Testis (tissue), 3 donors: ENCODE data around the gene DACT1. TPM values are rescaled to one million over a fixed set of nuclear protein-coding genes. Genes with fewer than 3 reads are reported as not detected.

Experiments
- DNase-seq: peaks from one replicate; pipeline ENCODE4 v3.0.0-alpha.2; 2019
- H3K27ac ChIP-seq, 2 donors: fragments of 200-600 bp; sonication (generic); one replicate each; pipeline ENCODE4 v1.5.1; 2019
- H3K27me3 ChIP-seq: fragments of 200-600 bp; sonication (generic); one replicate; pipeline ENCODE4 v1.5.1; 2019
- H3K36me3 ChIP-seq: fragments of 200-600 bp; sonication (generic); one replicate; pipeline ENCODE4 v1.5.1; 2017; ENCODE audit warnings: low read depth; ENCODE audit errors: missing control alignments
- H3K4me1 ChIP-seq: fragments of 200-600 bp; sonication (generic); one replicate; pipeline ENCODE4 v1.5.1; 2019
- H3K4me3 ChIP-seq, 2 donors: fragments of 200-600 bp; sonication (generic); one replicate each; pipeline ENCODE4 v1.5.1; 2017 to 2019
- H3K9me3 ChIP-seq: fragments of 200-600 bp; sonication (generic); one replicate; pipeline ENCODE4 v1.5.1; 2017
- CTCF ChIP-seq, 3 experiments: fragments of 450-650 bp in 2 of 3; fragments of 200-600 bp in 1 of 3; sonication (generic) in 1 of 3; IDR thresholded peaks; one replicate each; pipeline ENCODE4 v1.5.1; 2016 to 2019; ENCODE audit warnings: antibody characterized with exemption in 3 of 3, mild to moderate bottlenecking in 2 of 3, moderate library complexity in 1 of 3
- POLR2A ChIP-seq: fragments of 450-650 bp; IDR thresholded peaks from one replicate; pipeline ENCODE4 v1.6.1; 2017; ENCODE audit warnings: antibody characterized with exemption, mild to moderate bottlenecking, moderate library complexity
- WGBS, 2 donors: methylation state at CpG; one replicate each; pipeline ENCODE4 v1.1.5; 2018; 5-methylcytosine and 5-hydroxymethylcytosine counted together
- intact Hi-C: fragments of 100-400 bp; cut with DNase I; formaldehyde crosslinking; loops from one replicate; pipeline ENCODE4 v1.15.1; 2023; ENCODE audit warnings: low total_unique reads
- polyA plus RNA-seq: library from polyadenylated mRNA; stranded (reverse); fragments of 350-450 nt; fragmentation: Illumina TruSeq; extraction: RNeasy Lipid Tissue Mini Kit (QIAGEN cat#74804); gene quantifications from one replicate; pipeline ENCODE4 v1.2.3, GENCODE V29; 2014; ENCODE audit warnings: low read depth, low replicate concordance; ENCODE audit not compliant: insufficient read depth
- total RNA-seq, 2 donors: library from RNA; depleted of rRNA; stranded (reverse); fragments of >200 nt; gene quantifications; one replicate each; pipeline ENCODE4 v1.2.3, GENCODE V29; 2016

DACT1 gene
- total and polyA plus RNA-seq, 3 donors from 2014 or later, result 21.7 to 25.0 (median 24.0) TPM

GRCh38 chr14:58645641-58646040 lies 7.9 kb downstream of the DACT1 start:
- Histone ChIP-seq H3K9me3 (no peaks in the 10 kb centered on the region), H3K27ac (peak overlapping the region; percentile 9 to 14), H3K36me3 (no peaks in the 10 kb centered on the region), H3K27me3 (no peaks in the 10 kb centered on the region), H3K4me3 (peak overlapping the region; percentile 44 to 57), H3K4me1 (peaks cover 5% of the 10 kb centered on the region)
- TF ChIP-seq POLR2A, result no peak
- no peak for TF ChIP-seq CTCF (IDR thresholded peaks at IDR 0.05)
- DNase-seq, result peak; percentile 32
- intact Hi-C loops, result no loop called here
- 73 to 88% methylated on average over 18 to 20 of the region's 20 CpGs for WGBS, 2 donors

- H3K27me3 ChIP-seq, result no peaks in the 10 kb centered on the region
- peak; percentile 75 for DNase-seq
- intact Hi-C loops, result no loop called here
- no peaks in the 10 kb centered on the region for H3K36me3 ChIP-seq
- TF ChIP-seq CTCF (IDR thresholded peaks at IDR 0.05) (no peak), POLR2A (no peak)
- H3K4me3 ChIP-seq, result peak overlapping the region; percentile 44 to 57
- H3K9me3 ChIP-seq, result no peaks in the 10 kb centered on the region
- no peaks in the 10 kb centered on the region for H3K4me1 ChIP-seq
- WGBS, 2 donors, result 78 to 88% methylated on average over 12 to 34 of the region's 34 CpGs
- H3K27ac ChIP-seq, result peak overlapping the region; percentile 9 to 14
These were observed 8.7 kb downstream of the DACT1 start for GRCh38 chr14:58646479-58646878.

GRCh38 chr14:58647777-58648176 lies 10.0 kb downstream of the DACT1 start:
- H3K4me3 ChIP-seq, result no peak overlapping the region
- intact Hi-C loops, result no loop called here

GRCh38 chr14:58650857-58651256 lies 13.1 kb downstream of the DACT1 start:
- DNase-seq, result no peak
- H3K27me3 ChIP-seq, result no peaks in the 10 kb centered on the region
- H3K9me3 ChIP-seq, result no peaks in the 10 kb centered on the region
- no peak overlapping the region for H3K4me3 ChIP-seq
- intact Hi-C loops, result no loop called here
- H3K4me1 ChIP-seq, result no peaks in the 10 kb centered on the region
- WGBS, 2 donors, result 87 to 88% methylated on average over 2 of the region's 2 CpGs
- TF ChIP-seq POLR2A (no peak), CTCF (IDR thresholded peaks at IDR 0.05) (no peak)
- H3K27ac ChIP-seq, result no peak overlapping the region
- H3K36me3 ChIP-seq, result no peaks in the 10 kb centered on the region

More at GRCh38 chr14:58647777-58648176, 10.0 kb downstream of the DACT1 start:
- WGBS, 2 donors, result 56 to 75% methylated on average over 4 of the region's 4 CpGs
- H3K27ac ChIP-seq, result no peak overlapping the region
- H3K27me3 ChIP-seq, result no peaks in the 10 kb centered on the region
- no peak for TF ChIP-seq POLR2A
- H3K36me3 ChIP-seq, result no peaks in the 10 kb centered on the region
- no peaks in the 10 kb centered on the region for H3K4me1 ChIP-seq
- H3K9me3 ChIP-seq, result no peaks in the 10 kb centered on the region
- DNase-seq, result no peak

- no peak overlapping the region for H3K4me3 ChIP-seq
- intact Hi-C loops, result no loop called here
- H3K4me1 ChIP-seq, result peaks cover 11% of the 10 kb centered on the region
- no peaks in the 10 kb centered on the region for H3K36me3 ChIP-seq
- no peak overlapping the region for H3K27ac ChIP-seq
- H3K27me3 ChIP-seq, result no peaks in the 10 kb centered on the region
- H3K9me3 ChIP-seq, result no peaks in the 10 kb centered on the region
- 69 to 76% methylated on average over 3 of the region's 3 CpGs for WGBS, 2 donors
- DNase-seq, result no peak
- no peak for TF ChIP-seq CTCF (IDR thresholded peaks at IDR 0.05)
- no peak for TF ChIP-seq POLR2A
These were observed 19.1 kb downstream of the DACT1 start for GRCh38 chr14:58656671-58657411.
